CD4-positive, alpha-beta T cell treated with Interleukin-6 for 4 hours (primary cell): Measurements from ENCODE around the gene DRD2.

ENCODE experiments used
- DNase-seq: peaks from one replicate; pipeline ENCODE4 v3.0.0-alpha.2; 2020; ENCODE audit warnings: mixed read lengths

The DRD2 gene

GRCh38 chr11:113440816-113441215, 34.4 kb downstream of the DRD2 start:
- no peak for DNase-seq

- DNase-seq = no peak
Observed at GRCh38 chr11:113436672-113437252, 38.4 kb downstream of the DRD2 start.

- no peak for DNase-seq
Observed at GRCh38 chr11:113435190-113435968, 39.8 kb downstream of the DRD2 start.

- no peak for DNase-seq
Observed at GRCh38 chr11:113431746-113432145, 43.5 kb downstream of the DRD2 start.

- no peak for DNase-seq
Observed at GRCh38 chr11:113426686-113427085, 48.5 kb downstream of the DRD2 start.

- no peak for DNase-seq
Observed at GRCh38 chr11:113420808-113421207, 54.4 kb downstream of the DRD2 start.

- no peak for DNase-seq
Observed at GRCh38 chr11:113419454-113420003, 55.7 kb downstream of the DRD2 start.

- no peak for DNase-seq
Observed at GRCh38 chr11:113417428-113417827, 57.8 kb downstream of the DRD2 start.

GRCh38 chr11:113415343-113415742, 59.9 kb downstream of the DRD2 start:
- DNase-seq = no peak

- DNase-seq = no peak
Observed at GRCh38 chr11:113412675-113413074, 62.5 kb downstream of the DRD2 start.

GRCh38 chr11:113411536-113411935, 63.7 kb downstream of the DRD2 start:
- no peak for DNase-seq

GRCh38 chr11:113410414-113411135, 64.6 kb downstream of the DRD2 start:
- DNase-seq = no peak

GRCh38 chr11:113409526-113409925, 65.7 kb downstream of the DRD2 start:
- DNase-seq = no peak

- DNase-seq = no peak
Observed at GRCh38 chr11:113408887-113409286, 66.3 kb downstream of the DRD2 start.

- DNase-seq = no peak
Observed at GRCh38 chr11:113408206-113408605, 67.0 kb downstream of the DRD2 start.

- no peak for DNase-seq
Observed at GRCh38 chr11:113407163-113407562, 68.0 kb downstream of the DRD2 start.

GRCh38 chr11:113405724-113406478, 69.3 kb downstream of the DRD2 start:
- DNase-seq = no peak

GRCh38 chr11:113404859-113405430, 70.3 kb downstream of the DRD2 start:
- DNase-seq = no peak

GRCh38 chr11:113401718-113402117, 73.5 kb downstream of the DRD2 start:
- no peak for DNase-seq

GRCh38 chr11:113400631-113401230, 74.5 kb downstream of the DRD2 start:
- DNase-seq = no peak

GRCh38 chr11:113398669-113399430, 76.3 kb downstream of the DRD2 start:
- no peak for DNase-seq
